ENCODE results near the gene RPL15. TPM values are rescaled to one million over a fixed set of nuclear protein-coding genes. Genes with fewer than 3 reads are reported as not detected.

The RPL15 gene
- total and polyA plus RNA-seq, 2 of the 8 experiments (the other 6 are each of a cell fraction or from before 2014, with no cell fraction given) = 2,819 to 6,473 TPM

GRCh38 chr3:23909341-23909740, 7.6 kb upstream of the RPL15 start:
- H4K5ac ChIP-seq (ENCODE audit: insufficient read length, low read depth, low read length) = no peak overlapping the region
- no peak overlapping the region for H3K4ac ChIP-seq (replicated peaks; ENCODE audit: insufficient read length, low read depth, low read length)
- peaks cover 0 to 19% of the 10 kb centered on the region in 2 experiments; a peak in 2 of 4 replicates for H3K79me2 ChIP-seq (ENCODE audit: control insufficient read depth in 1 of 2, insufficient read depth in 2 of 2, low read length in 2 of 2)
- TF ChIP-seq RAD21 (IDR thresholded peaks at IDR 0.05 in 1 of 2, conservative IDR thresholded peaks at IDR 0.05 in 1 of 2; ENCODE audit: low read depth in 2 of 2, low read length in 2 of 2) (no peak), CREB1 (IDR thresholded peaks at IDR 0.05) (no peak), GTF2F1 (IDR thresholded peaks at IDR 0.05; ENCODE audit: borderline replicate concordance, low read depth, low read length) (no peak), CBX5 (IDR thresholded peaks at IDR 0.05; ENCODE audit: low read depth, low read length) (no peak), EP300 (IDR thresholded peaks at IDR 0.05; ENCODE audit: borderline replicate concordance in 1 of 2, low read depth in 2 of 2, low read length in 2 of 2) (no peak), ASH2L (IDR thresholded peaks at IDR 0.05; ENCODE audit: low read length) (no peak), RBBP5 (IDR thresholded peaks at IDR 0.05; ENCODE audit: borderline replicate concordance, low read depth, low read length) (no peak), E2F6 (IDR thresholded peaks at IDR 0.05) (no peak), POU5F1 (IDR thresholded peaks at IDR 0.05; ENCODE audit: low read depth, low read length) (no peak)
- H4K91ac ChIP-seq (replicated peaks; ENCODE audit: insufficient read length, low read length) = no peak overlapping the region
- H3K4me3 ChIP-seq (ENCODE audit: extremely low read depth in 1 of 4, insufficient read depth in 2 of 4, low read depth in 3 of 4, low read length in 4 of 4) = no peak overlapping the region
- no peak for DNase-seq (ENCODE audit: low read depth in 1 of 2, low spot score in 2 of 2)
- no peaks in the 10 kb centered on the region for H3K9me3 ChIP-seq (ENCODE audit: insufficient read depth in 2 of 2, low read depth in 1 of 2, low read length in 1 of 2)
- WGBS, 2 experiments (ENCODE audit: extremely low coverage in 1 of 2, insufficient coverage in 1 of 2, insufficient read length in 1 of 2, insufficient replicate concordance in 2 of 2, low coverage in 1 of 2, low lambda C conversion rate in 2 of 2, missing lambda C conversion rate in 1 of 2) = 91% methylated on average over 7 of the region's 7 CpGs; no CpG with 5 or more reads in 1 of the 2 experiments
- H3K18ac ChIP-seq (ENCODE audit: extremely low read depth, low read length) = no peak overlapping the region
- peaks cover 0 to 1% (median 0%) of the 10 kb centered on the region in 4 experiments; a peak in 1 of 7 replicates for H3K27me3 ChIP-seq (replicated peaks in 1 of 4; ENCODE audit: control insufficient read depth in 3 of 4, extremely low read depth in 1 of 4, insufficient read depth in 3 of 4, low read length in 3 of 4)
- no peak overlapping the region for H2AK5ac ChIP-seq (ENCODE audit: low read depth, low read length)
- no peak overlapping the region for H3K4me2 ChIP-seq (ENCODE audit: insufficient read depth in 1 of 2, low read depth in 2 of 2, low read length in 2 of 2)
- H2BK120ac ChIP-seq (replicated peaks; ENCODE audit: low read depth, low read length) = no peak overlapping the region
- no peak overlapping the region for H2AFZ ChIP-seq (ENCODE audit: low read length)
- H3K23me2 ChIP-seq (ENCODE audit: low read depth, low read length) = no peaks in the 10 kb centered on the region
- no peak overlapping the region for H2BK5ac ChIP-seq (ENCODE audit: low read depth, low read length)
- H3K23ac ChIP-seq (ENCODE audit: insufficient read length) = no peak overlapping the region
- H3K36me3 ChIP-seq (ENCODE audit: control insufficient read depth in 2 of 4, insufficient read depth in 4 of 4, low read length in 3 of 4) = peaks cover 0 to 18% (median 7%) of the 10 kb centered on the region in 4 experiments; a peak in 4 of 8 replicates
- CTCF ChIA-PET (ENCODE audit: partially characterized antibody) = no interaction called here
- H3K9ac ChIP-seq (replicated peaks in 1 of 4; ENCODE audit: extremely low read depth in 1 of 4, low read depth in 3 of 4, low read length in 3 of 4) = peak overlapping the region in 1 of 4 experiments; percentile 53; a peak in 1 of 7 replicates
- H2BK12ac ChIP-seq (ENCODE audit: low read depth, low read length) = no peak overlapping the region
- no peak for FAIRE-seq
- H3K14ac ChIP-seq (ENCODE audit: insufficient read length) = no peak overlapping the region
- H3K27ac ChIP-seq (ENCODE audit: low read depth, low read length) = no peak overlapping the region
- H2BK15ac ChIP-seq (ENCODE audit: low read length) = no peak overlapping the region
- H3K79me1 ChIP-seq (ENCODE audit: low read depth, low read length) = no peaks in the 10 kb centered on the region
- no peak overlapping the region for H3K56ac ChIP-seq (replicated peaks; ENCODE audit: insufficient read length, low read depth, low read length)
- no peaks in the 10 kb centered on the region for H3K4me1 ChIP-seq (replicated peaks in 1 of 4; ENCODE audit: control insufficient read depth in 3 of 4, insufficient read depth in 4 of 4, low read length in 3 of 4)
- POLR2A ChIA-PET (ENCODE audit: partially characterized antibody) = interaction anchor here (5.4 kb wide), 1 partner anchor 9 kb away, joined by 47 read pairs; the partner anchor contains the start of genes NKIRAS1 and RPL15
- H4K20me1 ChIP-seq (replicated peaks in 1 of 2; ENCODE audit: control insufficient read depth in 1 of 2, insufficient read depth in 2 of 2, low read length in 2 of 2) = no peaks in the 10 kb centered on the region
- no peak overlapping the region for H2BK20ac ChIP-seq (ENCODE audit: low read length)
- no peak overlapping the region for H4K8ac ChIP-seq (ENCODE audit: extremely low read depth, insufficient read depth, low read length)

Measured in H1 (cell line).